ENCODE measurements around the gene RBBP4. TPM values are rescaled to one million over a fixed set of nuclear protein-coding genes. Genes with fewer than 3 reads are reported as not detected.
A peak's percentile ranks its signal among the peaks of the same experiment; 100 is the strongest.
"Not testable (repeated sequence)": the region's sequence is repeated elsewhere in the genome, so short reads cannot be mapped to it uniquely, and the experiment has no call there.

Gene RBBP4
- polyA plus RNA-seq, 1 donor = 159 TPM

GRCh38 chr1:32705516-32705915 is 54.5 kb downstream of the RBBP4 start:
- Histone ChIP-seq H3K9me3 (ENCODE audit: control insufficient read depth, low read depth, low read length) (no peaks in the 10 kb centered on the region), H3K4me3 (ENCODE audit: low read length) (no peak overlapping the region), H3K27me3 (ENCODE audit: control insufficient read depth, insufficient read depth, low read length) (peaks cover 6% of the 10 kb centered on the region), H3K27ac (ENCODE audit: low read length) (no peak overlapping the region), H3K4me1 (ENCODE audit: control insufficient read depth, insufficient read depth, low read length) (peaks cover 18% of the 10 kb centered on the region), H3K36me3 (ENCODE audit: control insufficient read depth, insufficient read depth, low read length) (no peaks in the 10 kb centered on the region)
- DNase-seq = no peak
- 100% methylated on average over 1 of the region's 7 CpGs for WGBS (ENCODE audit: insufficient coverage, low lambda C conversion rate)

GRCh38 chr1:32706491-32706890 is 55.5 kb downstream of the RBBP4 start:
- H3K36me3 ChIP-seq (ENCODE audit: control insufficient read depth, insufficient read depth, low read length) = no peaks in the 10 kb centered on the region
- no peak overlapping the region for H3K4me3 ChIP-seq (ENCODE audit: low read length)
- H3K4me1 ChIP-seq (ENCODE audit: control insufficient read depth, insufficient read depth, low read length) = peaks cover 18% of the 10 kb centered on the region
- no peak for DNase-seq
- peaks cover 6% of the 10 kb centered on the region for H3K27me3 ChIP-seq (ENCODE audit: control insufficient read depth, insufficient read depth, low read length)
- WGBS (ENCODE audit: insufficient coverage, low lambda C conversion rate) = no CpG with 5 or more reads among the region's 1 CpG
- H3K9me3 ChIP-seq (ENCODE audit: control insufficient read depth, low read depth, low read length) = no peaks in the 10 kb centered on the region
- H3K27ac ChIP-seq (ENCODE audit: low read length) = no peak overlapping the region

- no peaks in the 10 kb centered on the region for H3K36me3 ChIP-seq (ENCODE audit: control insufficient read depth, insufficient read depth, low read length)
- WGBS (ENCODE audit: insufficient coverage, low lambda C conversion rate) = no CpG with 5 or more reads among the region's 2 CpGs
- no peaks in the 10 kb centered on the region for H3K4me1 ChIP-seq (ENCODE audit: control insufficient read depth, insufficient read depth, low read length)
- no peaks in the 10 kb centered on the region for H3K9me3 ChIP-seq (ENCODE audit: control insufficient read depth, low read depth, low read length)
- DNase-seq = no peak
- H3K4me3 ChIP-seq (ENCODE audit: low read length) = no peak overlapping the region
- H3K27ac ChIP-seq (ENCODE audit: low read length) = no peak overlapping the region
- no peaks in the 10 kb centered on the region for H3K27me3 ChIP-seq (ENCODE audit: control insufficient read depth, insufficient read depth, low read length)
These were observed 58.1 kb downstream of the RBBP4 start for GRCh38 chr1:32709075-32709474.

GRCh38 chr1:32709476-32709875 is 58.5 kb downstream of the RBBP4 start:
- no CpG with 5 or more reads among the region's 5 CpGs for WGBS (ENCODE audit: insufficient coverage, low lambda C conversion rate)
- H3K4me1 ChIP-seq (ENCODE audit: control insufficient read depth, insufficient read depth, low read length) = no peaks in the 10 kb centered on the region
- H3K4me3 ChIP-seq (ENCODE audit: low read length) = no peak overlapping the region
- no peak overlapping the region for H3K27ac ChIP-seq (ENCODE audit: low read length)
- H3K36me3 ChIP-seq (ENCODE audit: control insufficient read depth, insufficient read depth, low read length) = no peaks in the 10 kb centered on the region
- H3K9me3 ChIP-seq (ENCODE audit: control insufficient read depth, low read depth, low read length) = no peaks in the 10 kb centered on the region
- H3K27me3 ChIP-seq (ENCODE audit: control insufficient read depth, insufficient read depth, low read length) = no peaks in the 10 kb centered on the region
- DNase-seq = no peak

GRCh38 chr1:32711221-32711620 is 60.2 kb downstream of the RBBP4 start:
- not testable (repeated sequence) for H3K4me1 ChIP-seq (ENCODE audit: control insufficient read depth, insufficient read depth, low read length); H3K9me3 ChIP-seq (ENCODE audit: control insufficient read depth, low read depth, low read length); H3K36me3 ChIP-seq (ENCODE audit: control insufficient read depth, insufficient read depth, low read length); H3K4me3 ChIP-seq (ENCODE audit: low read length); H3K27ac ChIP-seq (ENCODE audit: low read length); DNase-seq; H3K27me3 ChIP-seq (ENCODE audit: control insufficient read depth, insufficient read depth, low read length)
- WGBS (ENCODE audit: insufficient coverage, low lambda C conversion rate) = no CpG with 5 or more reads among the region's 4 CpGs

- Histone ChIP-seq H3K4me3 (ENCODE audit: low read length) (no peak overlapping the region), H3K27me3 (ENCODE audit: control insufficient read depth, insufficient read depth, low read length) (no peaks in the 10 kb centered on the region), H3K4me1 (ENCODE audit: control insufficient read depth, insufficient read depth, low read length) (peaks cover 19% of the 10 kb centered on the region), H3K9me3 (ENCODE audit: control insufficient read depth, low read depth, low read length) (no peaks in the 10 kb centered on the region), H3K27ac (ENCODE audit: low read length) (no peak overlapping the region), H3K36me3 (ENCODE audit: control insufficient read depth, insufficient read depth, low read length) (no peaks in the 10 kb centered on the region)
- no peak for DNase-seq
- WGBS (ENCODE audit: insufficient coverage, low lambda C conversion rate) = 93% methylated on average over 3 of the region's 10 CpGs
These were observed 62.1 kb downstream of the RBBP4 start for GRCh38 chr1:32713081-32713480.

GRCh38 chr1:32714277-32714676 is 63.3 kb downstream of the RBBP4 start:
- H3K4me3 ChIP-seq (ENCODE audit: low read length) = no peak overlapping the region
- peaks cover 27% of the 10 kb centered on the region for H3K4me1 ChIP-seq (ENCODE audit: control insufficient read depth, insufficient read depth, low read length)
- no peaks in the 10 kb centered on the region for H3K9me3 ChIP-seq (ENCODE audit: control insufficient read depth, low read depth, low read length)
- no peak overlapping the region for H3K27ac ChIP-seq (ENCODE audit: low read length)
- WGBS (ENCODE audit: insufficient coverage, low lambda C conversion rate) = no CpG with 5 or more reads among the region's 4 CpGs
- no peaks in the 10 kb centered on the region for H3K36me3 ChIP-seq (ENCODE audit: control insufficient read depth, insufficient read depth, low read length)
- DNase-seq = peak; percentile 35 to 63
- H3K27me3 ChIP-seq (ENCODE audit: control insufficient read depth, insufficient read depth, low read length) = no peaks in the 10 kb centered on the region

- peak in 1 of 2 donors; percentile 30 for DNase-seq
- peak overlapping the region; percentile 76 for H3K27ac ChIP-seq (ENCODE audit: low read length)
- no CpG with 5 or more reads among the region's 4 CpGs for WGBS (ENCODE audit: insufficient coverage, low lambda C conversion rate)
These were observed 64.9 kb downstream of the RBBP4 start for GRCh38 chr1:32715901-32716311.

GRCh38 chr1:32716312-32717148 is 65.5 kb downstream of the RBBP4 start:
- Histone ChIP-seq H3K27me3 (ENCODE audit: control insufficient read depth, insufficient read depth, low read length) (no peaks in the 10 kb centered on the region), H3K4me1 (ENCODE audit: control insufficient read depth, insufficient read depth, low read length) (peaks cover 27% of the 10 kb centered on the region), H3K36me3 (ENCODE audit: control insufficient read depth, insufficient read depth, low read length) (no peaks in the 10 kb centered on the region), H3K4me3 (ENCODE audit: low read length) (no peak overlapping the region), H3K27ac (ENCODE audit: low read length) (peak overlapping the region; percentile 76), H3K9me3 (ENCODE audit: control insufficient read depth, low read depth, low read length) (no peaks in the 10 kb centered on the region)
- peak; percentile 98 to 99 for DNase-seq
- no CpG with 5 or more reads among the region's 9 CpGs for WGBS (ENCODE audit: insufficient coverage, low lambda C conversion rate)

More at GRCh38 chr1:32715901-32716311, 64.9 kb downstream of the RBBP4 start:
- Histone ChIP-seq H3K27me3 (ENCODE audit: control insufficient read depth, insufficient read depth, low read length) (no peaks in the 10 kb centered on the region), H3K9me3 (ENCODE audit: control insufficient read depth, low read depth, low read length) (no peaks in the 10 kb centered on the region), H3K4me1 (ENCODE audit: control insufficient read depth, insufficient read depth, low read length) (peaks cover 27% of the 10 kb centered on the region), H3K36me3 (ENCODE audit: control insufficient read depth, insufficient read depth, low read length) (no peaks in the 10 kb centered on the region), H3K4me3 (ENCODE audit: low read length) (no peak overlapping the region)

- H3K4me1 ChIP-seq (ENCODE audit: control insufficient read depth, insufficient read depth, low read length) = peaks cover 27% of the 10 kb centered on the region
- no peaks in the 10 kb centered on the region for H3K27me3 ChIP-seq (ENCODE audit: control insufficient read depth, insufficient read depth, low read length)
- no peaks in the 10 kb centered on the region for H3K36me3 ChIP-seq (ENCODE audit: control insufficient read depth, insufficient read depth, low read length)
- no peak for DNase-seq
- H3K27ac ChIP-seq (ENCODE audit: low read length) = peak overlapping the region; percentile 71
- no CpG with 5 or more reads among the region's 4 CpGs for WGBS (ENCODE audit: insufficient coverage, low lambda C conversion rate)
- H3K9me3 ChIP-seq (ENCODE audit: control insufficient read depth, low read depth, low read length) = no peaks in the 10 kb centered on the region
- no peak overlapping the region for H3K4me3 ChIP-seq (ENCODE audit: low read length)
These were observed 66.5 kb downstream of the RBBP4 start for GRCh38 chr1:32717503-32717902.

- WGBS (ENCODE audit: insufficient coverage, low lambda C conversion rate) = no CpG with 5 or more reads among the region's 2 CpGs
- Histone ChIP-seq H3K36me3 (ENCODE audit: control insufficient read depth, insufficient read depth, low read length) (no peaks in the 10 kb centered on the region), H3K4me1 (ENCODE audit: control insufficient read depth, insufficient read depth, low read length) (peaks cover 27% of the 10 kb centered on the region), H3K27ac (ENCODE audit: low read length) (no peak overlapping the region), H3K9me3 (ENCODE audit: control insufficient read depth, low read depth, low read length) (no peaks in the 10 kb centered on the region), H3K4me3 (ENCODE audit: low read length) (no peak overlapping the region), H3K27me3 (ENCODE audit: control insufficient read depth, insufficient read depth, low read length) (no peaks in the 10 kb centered on the region)
- no peak for DNase-seq
These were observed 67.0 kb downstream of the RBBP4 start for GRCh38 chr1:32718036-32718435.
